H1 (cell line): ENCODE data around the gene IFIT2. TPM values are rescaled to one million over a fixed set of nuclear protein-coding genes. Genes with fewer than 3 reads are reported as not detected.

ENCODE experiments used
- CTCF ChIA-PET: fragments of 300-600 bp; sonication (Branson Sonifier 250); formaldehyde crosslinking; loops from one replicate; lab custom pipeline; 2021; ENCODE audit not compliant: partially characterized antibody; lab: Charles Lee
- POLR2A ChIA-PET: fragments of 300-600 bp; sonication (Branson Sonifier 250); formaldehyde crosslinking; loops from one replicate; lab custom pipeline; 2021; ENCODE audit warnings: inconsistent platforms; ENCODE audit not compliant: partially characterized antibody; lab: Charles Lee
- DNase-seq, 2 experiments: peaks; one replicate each; pipeline versions ENCODE4 v3.0.0 to v3.0.0-alpha.2; 2010 to 2022; ENCODE audit warnings: low spot score in 2 of 2, low read depth in 1 of 2, mixed read lengths in 1 of 2
- FAIRE-seq: peaks from 2 replicates; lab custom pipeline; 2011; peaks lifted over from hg19 to GRCh38; lab: Jason Lieb, UNC
- H2AFZ ChIP-seq: 2 replicates; pipeline ENCODE4 v1.8.1; 2012; ENCODE audit warnings: low read length, inconsistent platforms
- H2AK5ac ChIP-seq: 2 replicates; pipeline ENCODE4 v1.6.1; 2013; ENCODE audit warnings: low read depth, low read length
- H2BK120ac ChIP-seq: replicated peaks from 2 replicates; pipeline ENCODE3; 2013; ENCODE audit warnings: low read depth, low read length, inconsistent platforms
- H2BK12ac ChIP-seq: 2 replicates; pipeline ENCODE4 v1.6.1; 2013; ENCODE audit warnings: low read depth, low read length
- H2BK15ac ChIP-seq: 2 replicates; pipeline ENCODE4 v1.6.1; 2013; ENCODE audit warnings: low read length
- H2BK20ac ChIP-seq: 2 replicates; pipeline ENCODE4 v1.6.1; 2013; ENCODE audit warnings: low read length
- H2BK5ac ChIP-seq: 2 replicates; pipeline ENCODE4 v1.6.1; 2013; ENCODE audit warnings: low read depth, low read length
- H3K14ac ChIP-seq: 2 replicates; pipeline ENCODE4 v1.6.1; 2013; ENCODE audit warnings: inconsistent platforms; ENCODE audit not compliant: insufficient read length
- H3K18ac ChIP-seq: 2 replicates; pipeline ENCODE4 v1.6.1; 2013; ENCODE audit warnings: low read length; ENCODE audit errors: extremely low read depth
- H3K23ac ChIP-seq: 2 replicates; pipeline ENCODE4 v1.6.1; 2013; ENCODE audit warnings: inconsistent platforms; ENCODE audit not compliant: insufficient read length
- H3K23me2 ChIP-seq: 2 replicates; pipeline ENCODE4 v1.6.1; 2013; ENCODE audit warnings: low read depth, low read length
- H3K27ac ChIP-seq: 2 replicates; pipeline ENCODE4 v1.6.1; 2011; ENCODE audit warnings: low read depth, low read length, inconsistent platforms
- H3K27me3 ChIP-seq, 4 experiments: replicated peaks in 1 of 4; 1 replicate in 1 of 4; 2 replicates in 3 of 4; pipeline versions ENCODE4 v1.6.1 to v1.8.1; 2011 to 2013; ENCODE audit warnings: low read length in 3 of 4, mild to moderate bottlenecking in 3 of 4, inconsistent platforms in 2 of 4, mixed read lengths in 2 of 4, moderate library complexity in 1 of 4; ENCODE audit not compliant: control insufficient read depth in 3 of 4, insufficient read depth in 3 of 4; ENCODE audit errors: extremely low read depth in 1 of 4
- H3K36me3 ChIP-seq, 4 experiments: 2 replicates each; pipeline versions ENCODE4 v1.6.1 to v1.8.1; 2011 to 2013; ENCODE audit warnings: mild to moderate bottlenecking in 4 of 4, low read length in 3 of 4, moderate library complexity in 2 of 4, control low read depth in 1 of 4, inconsistent platforms in 1 of 4; ENCODE audit not compliant: insufficient read depth in 4 of 4, control insufficient read depth in 2 of 4
- H3K4ac ChIP-seq: replicated peaks from 2 replicates; pipeline ENCODE3; 2013; ENCODE audit warnings: low read length, low read depth, mixed read lengths, inconsistent platforms; ENCODE audit not compliant: insufficient read length
- H3K4me1 ChIP-seq, 4 experiments: replicated peaks in 1 of 4; 1 replicate in 1 of 4; 2 replicates in 3 of 4; pipeline versions ENCODE4 v1.6.1 to v1.8.1; 2011 to 2013; ENCODE audit warnings: low read length in 3 of 4, inconsistent platforms in 2 of 4, mixed read lengths in 1 of 4; ENCODE audit not compliant: insufficient read depth in 4 of 4, control insufficient read depth in 3 of 4
- H3K4me2 ChIP-seq, 2 experiments: 2 replicates each; pipeline versions ENCODE4 v1.6.1 to v1.8.1; 2011 to 2013; ENCODE audit warnings: low read depth in 2 of 2, low read length in 2 of 2, control low read depth in 1 of 2, inconsistent platforms in 1 of 2, mild to moderate bottlenecking in 1 of 2; ENCODE audit not compliant: insufficient read depth in 1 of 2
- H3K4me3 ChIP-seq, 4 experiments: fragments of 200-600, 300-600 bp in 1 of 4; sonication (generic), shearing (Covaris generic), sonication (Bioruptor Twin) in 1 of 4; 2 replicates each; pipeline versions ENCODE4 v1.5.1 to v1.8.1; 2011 to 2016; ENCODE audit warnings: low read length in 4 of 4, low read depth in 3 of 4, control low read depth in 2 of 4, inconsistent platforms in 2 of 4, mild to moderate bottlenecking in 2 of 4, mixed read lengths in 1 of 4, moderate library complexity in 1 of 4; ENCODE audit not compliant: insufficient read depth in 2 of 4; ENCODE audit errors: extremely low read depth in 1 of 4
- H3K56ac ChIP-seq: replicated peaks from 2 replicates; pipeline ENCODE3; 2013; ENCODE audit warnings: low read depth, mild to moderate bottlenecking, mixed read lengths, low read length, inconsistent platforms; ENCODE audit not compliant: insufficient read length
- H3K79me1 ChIP-seq: 2 replicates; pipeline ENCODE4 v1.6.1; 2013; ENCODE audit warnings: low read depth, low read length, control low read depth
- H3K79me2 ChIP-seq, 2 experiments: 2 replicates each; pipeline versions ENCODE4 v1.6.1 to v1.8.1; 2012 to 2013; ENCODE audit warnings: low read length in 2 of 2, mild to moderate bottlenecking in 2 of 2, inconsistent platforms in 1 of 2; ENCODE audit not compliant: insufficient read depth in 2 of 2, control insufficient read depth in 1 of 2
- H3K9ac ChIP-seq, 4 experiments: replicated peaks in 1 of 4; 1 replicate in 1 of 4; 2 replicates in 3 of 4; pipeline versions ENCODE4 v1.6.1 to v1.8.1; 2011 to 2013; ENCODE audit warnings: low read depth in 3 of 4, low read length in 3 of 4, control low read depth in 2 of 4, mild to moderate bottlenecking in 2 of 4, moderate library complexity in 2 of 4, inconsistent platforms in 1 of 4; ENCODE audit errors: extremely low read depth in 1 of 4
- H3K9me3 ChIP-seq, 2 experiments: 2 replicates each; pipeline versions ENCODE4 v1.6.1 to v1.8.1; 2012 to 2013; ENCODE audit warnings: mild to moderate bottlenecking in 2 of 2, moderate library complexity in 2 of 2, control low read depth in 1 of 2, inconsistent platforms in 1 of 2, low read depth in 1 of 2, low read length in 1 of 2, mixed read lengths in 1 of 2; ENCODE audit not compliant: insufficient read depth in 2 of 2
- H4K20me1 ChIP-seq, 2 experiments: replicated peaks in 1 of 2; 2 replicates each; pipeline versions ENCODE3 to v1.8.1; 2011 to 2013; ENCODE audit warnings: inconsistent platforms in 2 of 2, low read length in 2 of 2, mild to moderate bottlenecking in 1 of 2; ENCODE audit not compliant: insufficient read depth in 2 of 2, control insufficient read depth in 1 of 2
- H4K5ac ChIP-seq: 2 replicates; pipeline ENCODE4 v1.6.1; 2013; ENCODE audit warnings: low read length, low read depth, mixed read lengths, inconsistent platforms; ENCODE audit not compliant: insufficient read length
- H4K8ac ChIP-seq: 2 replicates; pipeline ENCODE4 v1.8.0; 2013; ENCODE audit warnings: mild to moderate bottlenecking, moderate library complexity, low read length, inconsistent platforms; ENCODE audit not compliant: insufficient read depth; ENCODE audit errors: extremely low read depth
- H4K91ac ChIP-seq: replicated peaks from 2 replicates; pipeline ENCODE3; 2013; ENCODE audit warnings: low read length, mixed read lengths, inconsistent platforms; ENCODE audit not compliant: insufficient read length
- ASH2L ChIP-seq: fragments of 200-600, 300-600 bp; sonication (generic); IDR thresholded peaks from one replicate; pipeline ENCODE4 v1.7.1; 2017; ENCODE audit warnings: low read length
- EP300 ChIP-seq, 2 experiments: IDR thresholded peaks; 1 replicate in 1 of 2; 2 replicates in 1 of 2; pipeline ENCODE4 v1.6.1; 2011 to 2012; ENCODE audit warnings: low read depth in 2 of 2, low read length in 2 of 2, mild to moderate bottlenecking in 2 of 2, borderline replicate concordance in 1 of 2, inconsistent platforms in 1 of 2, moderate library complexity in 1 of 2
- JUN ChIP-seq: IDR thresholded peaks from 2 replicates; pipeline ENCODE4 v1.6.1; 2011; ENCODE audit warnings: low read depth, mild to moderate bottlenecking, improper control_type of control experiment, low read length
- JUND ChIP-seq: IDR thresholded peaks from 2 replicates; pipeline ENCODE4 v1.6.1; 2011; ENCODE audit warnings: mild to moderate bottlenecking, improper control_type of control experiment, low read length
- MAX ChIP-seq: IDR thresholded peaks from 2 replicates; pipeline ENCODE4 v1.6.1; 2012; ENCODE audit warnings: inconsistent platforms
- POLR2AphosphoS5 ChIP-seq: IDR thresholded peaks from 2 replicates; pipeline ENCODE4 v1.6.1; 2011; ENCODE audit warnings: low read depth, low read length
- RXRA ChIP-seq: IDR thresholded peaks from 2 replicates; pipeline ENCODE4 v1.6.1; 2011; ENCODE audit warnings: low read depth, mild to moderate bottlenecking, low read length, moderate library complexity; ENCODE audit not compliant: insufficient read depth
- SP2 ChIP-seq: IDR thresholded peaks from 2 replicates; pipeline ENCODE4 v1.6.1; 2012; ENCODE audit warnings: mild to moderate bottlenecking, low read length, inconsistent platforms
- TEAD4 ChIP-seq: IDR thresholded peaks from 2 replicates; pipeline ENCODE4 v1.6.1; 2012; ENCODE audit warnings: low read depth, low read length, inconsistent platforms, mixed read lengths
- ZNF274 ChIP-seq: IDR thresholded peaks from 2 replicates; pipeline ENCODE4 v1.7.0; 2012; ENCODE audit warnings: low read length, borderline replicate concordance; ENCODE audit errors: extremely low read depth
- WGBS, 2 experiments: shearing (Covaris generic) in 1 of 2; methylation state at CpG; one replicate each; pipeline versions ENCODE4 v1.1.6 to v1.1.7; 2013 to 2015; ENCODE audit warnings: low lambda C conversion rate in 2 of 2, mixed read lengths in 2 of 2, inconsistent platforms in 1 of 2, low coverage in 1 of 2, missing lambda C conversion rate in 1 of 2; ENCODE audit not compliant: insufficient replicate concordance in 2 of 2, insufficient coverage in 1 of 2, insufficient read length in 1 of 2; ENCODE audit errors: extremely low coverage in 1 of 2, missing lambda C conversion rate in 1 of 2; 5-methylcytosine and 5-hydroxymethylcytosine counted together
- polyA plus RNA-seq, 7 experiments: library from polyadenylated mRNA; depleted of rRNA in 3 of 7; stranded (reverse) in 5 of 7; unstranded in 2 of 7; fragments of >200 nt in 5 of 7; fragments of 200-250 nt in 2 of 7; gene quantifications; 1 replicate in 5 of 7; 2 replicates in 1 of 7; 4 replicates in 1 of 7; pipeline versions ENCODE4 v1.2.1 to v1.2.3, GENCODE V29; 2011 to 2013; ENCODE audit warnings: missing spikeins in 2 of 7, mixed read lengths in 2 of 7
- total RNA-seq: library from RNA; stranded (reverse); fragmentation: NEBNext Ultra II Directional; extraction: Animal tissue kit (Norgen Biotek cat#: 25700); gene quantifications from 2 replicates; pipeline ENCODE4 v1.2.1, GENCODE V29; 2021

The IFIT2 gene
- total and polyA plus RNA-seq, 2 of the 8 experiments (the other 6 are each of a cell fraction or from before 2014, with no cell fraction given): 0.03 to 0.35 TPM

DNA sequence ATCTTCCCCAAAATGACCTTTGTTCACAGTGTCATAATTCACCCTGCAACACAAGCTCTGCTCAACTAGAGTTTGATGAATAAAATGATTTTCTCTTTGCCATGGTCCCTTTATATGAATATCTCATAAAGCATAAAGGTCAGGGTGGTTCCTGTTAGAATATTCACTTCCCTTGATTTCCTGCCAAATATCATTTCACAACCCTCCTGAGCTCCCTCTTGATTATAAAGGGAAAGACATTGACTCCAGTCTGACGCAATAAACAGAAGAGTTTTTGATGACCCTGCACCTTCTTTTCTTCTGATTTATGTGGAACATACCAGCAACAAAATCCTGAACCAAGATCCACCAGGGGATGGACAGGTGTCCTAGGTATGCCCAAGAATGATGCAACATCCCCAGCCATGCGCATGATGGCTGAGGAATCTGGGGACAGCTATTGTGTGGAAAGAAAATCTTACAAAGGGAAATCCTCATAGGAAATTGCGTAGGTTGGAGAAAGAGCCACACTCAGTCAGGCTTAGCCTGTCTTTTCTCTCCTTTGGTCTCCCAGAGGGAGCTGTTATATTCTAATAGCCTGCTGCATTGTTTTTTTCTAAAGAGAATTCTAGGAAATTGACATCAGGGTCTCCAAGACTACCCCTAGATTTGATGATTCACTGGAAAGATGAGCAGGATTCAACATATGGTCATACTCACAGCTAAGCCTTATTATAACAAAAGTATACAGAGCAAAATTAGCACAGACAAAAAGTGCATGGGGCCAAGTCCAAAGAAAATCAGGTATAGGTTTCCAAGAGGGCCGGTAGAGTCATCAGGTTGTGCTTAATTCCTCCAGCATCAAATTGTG, 44.8 kb downstream of the IFIT2 start:
- peak overlapping the region; percentile 46; the same call in 1 of the 2 replicates for H2AFZ ChIP-seq
- no peaks in the 10 kb centered on the region for H3K79me2 ChIP-seq
- no peaks in the 10 kb centered on the region for H3K36me3 ChIP-seq
- H3K9me3 ChIP-seq: no peaks in the 10 kb centered on the region
- H3K4me2 ChIP-seq: 0 out of 4 replicates have a peak overlapping the region, but pooled peaks of 1 of the 2 experiments have one; percentile 5
- peak overlapping the region; percentile 80; the same call in 1 of the 2 replicates for H2BK20ac ChIP-seq
- H3K9ac ChIP-seq: no peak overlapping the region; a peak in 1 of 7 replicates
- H4K8ac ChIP-seq: no peak overlapping the region
- POLR2A ChIA-PET: interaction anchor here (0.9 to 1.5 kb wide), 5 partner anchors 9 to 75 kb away, joined by 3 to 5 read pairs (median 3); partner anchors contain the start of gene IFIT3
- peak overlapping the region; percentile 54; the same call in 1 of the 2 replicates for H2AK5ac ChIP-seq
- peak overlapping the region; percentile 85; the same call in 1 of the 2 replicates for H2BK15ac ChIP-seq
- H3K23ac ChIP-seq: no peak overlapping the region
- H2BK12ac ChIP-seq: peak overlapping the region; percentile 82
- CTCF ChIA-PET: interaction anchor here (0.9 to 3.8 kb wide), 6 partner anchors 18 to 84 kb away, joined by 3 to 21 read pairs (median 4); partner anchors contain the start of gene IFIT2
- peaks cover 7 to 26% (median 18%) of the 10 kb centered on the region in 4 experiments; a peak in 6 of 7 replicates for H3K4me1 ChIP-seq
- H3K14ac ChIP-seq: no peak overlapping the region
- DNase-seq (no peak), FAIRE-seq (peak; percentile 7)
- peak overlapping the region; percentile 17 for H3K56ac ChIP-seq
- peak overlapping the region; percentile 41; the same call in 1 of the 2 replicates for H3K27ac ChIP-seq
- H2BK5ac ChIP-seq: peak overlapping the region; percentile 18; the same call in 1 of the 2 replicates
- H3K4me3 ChIP-seq: no peak overlapping the region
- no peak overlapping the region for H4K5ac ChIP-seq
- H3K79me1 ChIP-seq: no peaks in the 10 kb centered on the region
- peak overlapping the region; percentile 1 for H3K4ac ChIP-seq
- no peaks in the 10 kb centered on the region for H3K27me3 ChIP-seq
- no peak overlapping the region for H3K18ac ChIP-seq
- 67% methylated on average over 4 of the region's 4 CpGs; no CpG with 5 or more reads in 1 of the 2 experiments for WGBS, 2 experiments
- no peaks in the 10 kb centered on the region for H3K23me2 ChIP-seq
- H4K91ac ChIP-seq: peak overlapping the region; percentile 63
- H2BK120ac ChIP-seq: peak overlapping the region; percentile 71
- no peaks in the 10 kb centered on the region for H4K20me1 ChIP-seq
- TF ChIP-seq JUN (no peak), RXRA (no peak), TEAD4 (peak; percentile 47; the same call in 1 of the 2 replicates), JUND (0 out of 2 replicates have a peak, but pooled peaks have one; percentile 64), EP300 (IDR thresholded peaks at IDR 0.05; ENCODE audit: borderline replicate concordance in 1 of 2, low read depth in 2 of 2, low read length in 2 of 2) (no peak), MAX (0 out of 2 replicates have a peak, but pooled peaks have one; percentile 24), SP2 (no peak), POLR2AphosphoS5 (no peak), ASH2L (no peak), ZNF274 (no peak)
